Stromal cell of bone marrow (primary cell): ENCODE measurements around the gene C11orf65.

Experiments
- DNase-seq: peaks from one replicate; pipeline ENCODE4 v3.0.0-alpha.2; 2012; ENCODE audit warnings: low read depth

Gene C11orf65

GRCh38 chr11:108369064-108369463 lies 98.3 kb downstream of the C11orf65 start:
- DNase-seq, result no peak

- DNase-seq, result peak; percentile 24
These were observed 99.2 kb downstream of the C11orf65 start for GRCh38 chr11:108368134-108368533.

GRCh38 chr11:108364159-108364558 lies 103.2 kb downstream of the C11orf65 start:
- no peak for DNase-seq

GRCh38 chr11:108351468-108351867 lies 115.9 kb downstream of the C11orf65 start:
- DNase-seq, result no peak

- DNase-seq, result no peak
These were observed 120.9 kb downstream of the C11orf65 start for GRCh38 chr11:108346451-108346850.

GRCh38 chr11:108345767-108346166 lies 121.6 kb downstream of the C11orf65 start:
- DNase-seq, result no peak

- DNase-seq, result no peak
These were observed 123.6 kb downstream of the C11orf65 start for GRCh38 chr11:108343714-108344113.

GRCh38 chr11:108341654-108342053 lies 125.7 kb downstream of the C11orf65 start:
- DNase-seq, result no peak

GRCh38 chr11:108340973-108341372 lies 126.4 kb downstream of the C11orf65 start:
- no peak for DNase-seq

GRCh38 chr11:108338750-108339149 lies 128.6 kb downstream of the C11orf65 start:
- DNase-seq, result no peak

- no peak for DNase-seq
These were observed 133.9 kb downstream of the C11orf65 start for GRCh38 chr11:108333403-108333899.
